ENCODE measurements around the gene FTO.

FTO gene

GRCh38 chr16:54120846-54121480, 417.0 kb downstream of the FTO start:
- DNase-seq, result no peak
- Mint-ChIP-seq H3K27me3 (no peaks in the 10 kb centered on the region), H3K9me3 (no peaks in the 10 kb centered on the region)

GRCh38 chr16:54121539-54122295, 417.8 kb downstream of the FTO start:
- no peak for DNase-seq
- no peak overlapping the region for H3K27ac Mint-ChIP-seq

More at GRCh38 chr16:54120846-54121480, 417.0 kb downstream of the FTO start:
- Mint-ChIP-seq H3K4me3 (no peak overlapping the region), H3K4me1 (no peaks in the 10 kb centered on the region), H3K27ac (no peak overlapping the region), H3K36me3 (peaks cover 4 to 7% of the 10 kb centered on the region in 2 donors)
- ATAC-seq (replicated peaks), result no peak

GRCh38 chr16:54123766-54124165, 419.8 kb downstream of the FTO start:
- no peaks in the 10 kb centered on the region for H3K4me1 Mint-ChIP-seq
- DNase-seq, result no peak
- peaks cover 0 to 2% of the 10 kb centered on the region in 2 donors for H3K36me3 Mint-ChIP-seq
- no peaks in the 10 kb centered on the region for H3K9me3 Mint-ChIP-seq
- ATAC-seq (replicated peaks), result no peak
- H3K4me3 Mint-ChIP-seq, result no peak overlapping the region
- H3K27me3 Mint-ChIP-seq, result no peaks in the 10 kb centered on the region
- no peak overlapping the region for H3K27ac Mint-ChIP-seq

More at GRCh38 chr16:54121539-54122295, 417.8 kb downstream of the FTO start:
- Mint-ChIP-seq H3K4me1 (no peaks in the 10 kb centered on the region), H3K9me3 (no peaks in the 10 kb centered on the region), H3K4me3 (no peak overlapping the region), H3K27me3 (no peaks in the 10 kb centered on the region), H3K36me3 (peaks cover 2 to 5% of the 10 kb centered on the region in 2 donors)
- no peak for ATAC-seq (replicated peaks)

GRCh38 chr16:54125751-54126655, 422.0 kb downstream of the FTO start:
- H3K4me1 Mint-ChIP-seq, result no peaks in the 10 kb centered on the region
- no peak overlapping the region for H3K4me3 Mint-ChIP-seq
- H3K27ac Mint-ChIP-seq, result no peak overlapping the region
- no peaks in the 10 kb centered on the region for H3K27me3 Mint-ChIP-seq
- H3K36me3 Mint-ChIP-seq, result peaks cover 0 to 4% of the 10 kb centered on the region in 2 donors
- ATAC-seq (replicated peaks), result no peak
- H3K9me3 Mint-ChIP-seq, result peaks cover 0 to 2% of the 10 kb centered on the region in 2 donors
- no peak for DNase-seq

- Mint-ChIP-seq H3K27ac (no peak overlapping the region), H3K27me3 (no peaks in the 10 kb centered on the region), H3K9me3 (peaks cover 0 to 2% of the 10 kb centered on the region in 2 donors), H3K36me3 (peaks cover 0 to 4% of the 10 kb centered on the region in 2 donors), H3K4me3 (no peak overlapping the region), H3K4me1 (no peaks in the 10 kb centered on the region)
- DNase-seq (no peak), ATAC-seq (replicated peaks) (no peak)
Measured at GRCh38 chr16:54126907-54127306, 423.0 kb downstream of the FTO start.

GRCh38 chr16:54128629-54129234, 424.8 kb downstream of the FTO start:
- no peak for ATAC-seq (replicated peaks)
- H3K9me3 Mint-ChIP-seq, result peaks cover 0 to 2% of the 10 kb centered on the region in 2 donors
- H3K27me3 Mint-ChIP-seq, result no peaks in the 10 kb centered on the region
- H3K4me3 Mint-ChIP-seq, result no peak overlapping the region
- DNase-seq, result no peak
- no peak overlapping the region for H3K27ac Mint-ChIP-seq
- H3K4me1 Mint-ChIP-seq, result no peaks in the 10 kb centered on the region
- peaks cover 0 to 2% of the 10 kb centered on the region in 2 donors for H3K36me3 Mint-ChIP-seq

- no peak overlapping the region for H3K27ac Mint-ChIP-seq
- H3K36me3 Mint-ChIP-seq, result peaks cover 0 to 2% of the 10 kb centered on the region in 2 donors
- H3K4me1 Mint-ChIP-seq, result no peaks in the 10 kb centered on the region
- no peak overlapping the region for H3K4me3 Mint-ChIP-seq
- peaks cover 0 to 2% of the 10 kb centered on the region in 2 donors for H3K9me3 Mint-ChIP-seq
- DNase-seq, result no peak
- ATAC-seq (replicated peaks), result no peak
- no peaks in the 10 kb centered on the region for H3K27me3 Mint-ChIP-seq
Measured at GRCh38 chr16:54129810-54130209, 425.9 kb downstream of the FTO start.

GRCh38 chr16:54135361-54136275, 431.7 kb downstream of the FTO start:
- H3K4me3 Mint-ChIP-seq, result no peak overlapping the region
- ATAC-seq (replicated peaks), result no peak
- H3K9me3 Mint-ChIP-seq, result peaks cover 0 to 1% of the 10 kb centered on the region in 2 donors
- H3K36me3 Mint-ChIP-seq, result no peaks in the 10 kb centered on the region
- H3K4me1 Mint-ChIP-seq, result no peaks in the 10 kb centered on the region
- H3K27ac Mint-ChIP-seq, result no peak overlapping the region
- no peak for DNase-seq
- H3K27me3 Mint-ChIP-seq, result no peaks in the 10 kb centered on the region

- H3K9me3 Mint-ChIP-seq, result peaks cover 0 to 1% of the 10 kb centered on the region in 2 donors
- H3K27ac Mint-ChIP-seq, result no peak overlapping the region
- H3K36me3 Mint-ChIP-seq, result no peaks in the 10 kb centered on the region
- no peak for ATAC-seq (replicated peaks)
- H3K4me3 Mint-ChIP-seq, result no peak overlapping the region
- no peaks in the 10 kb centered on the region for H3K27me3 Mint-ChIP-seq
- no peaks in the 10 kb centered on the region for H3K4me1 Mint-ChIP-seq
- no peak for DNase-seq
Measured at GRCh38 chr16:54136276-54136625, 432.3 kb downstream of the FTO start.

- DNase-seq (no peak), ATAC-seq (replicated peaks) (no peak)
- no peak overlapping the region for H3K27ac Mint-ChIP-seq
- no peaks in the 10 kb centered on the region for H3K36me3 Mint-ChIP-seq
- H3K9me3 Mint-ChIP-seq, result peaks cover 0 to 1% of the 10 kb centered on the region in 2 donors
- no peak overlapping the region for H3K4me3 Mint-ChIP-seq
- no peaks in the 10 kb centered on the region for H3K4me1 Mint-ChIP-seq
- peaks cover 0 to 4% of the 10 kb centered on the region in 2 donors for H3K27me3 Mint-ChIP-seq
Measured at GRCh38 chr16:54140057-54140787, 436.3 kb downstream of the FTO start.

GRCh38 chr16:54140788-54141136, 436.8 kb downstream of the FTO start:
- H3K4me1 Mint-ChIP-seq, result no peaks in the 10 kb centered on the region
- ATAC-seq (replicated peaks) (no peak), DNase-seq (no peak)
- H3K36me3 Mint-ChIP-seq, result no peaks in the 10 kb centered on the region
- no peak overlapping the region for H3K27ac Mint-ChIP-seq
- H3K27me3 Mint-ChIP-seq, result peaks cover 0 to 4% of the 10 kb centered on the region in 2 donors
- no peak overlapping the region for H3K4me3 Mint-ChIP-seq
- H3K9me3 Mint-ChIP-seq, result peaks cover 0 to 1% of the 10 kb centered on the region in 2 donors

- ATAC-seq (replicated peaks), result no peak
- Mint-ChIP-seq H3K27ac (no peak overlapping the region), H3K27me3 (peaks cover 0 to 4% of the 10 kb centered on the region in 2 donors), H3K4me1 (no peaks in the 10 kb centered on the region), H3K4me3 (no peak overlapping the region), H3K9me3 (peaks cover 0 to 1% of the 10 kb centered on the region in 2 donors), H3K36me3 (no peaks in the 10 kb centered on the region)
- no peak for DNase-seq
Measured at GRCh38 chr16:54142787-54143186, 438.8 kb downstream of the FTO start.

- H3K27ac Mint-ChIP-seq, result no peak overlapping the region
- H3K4me3 Mint-ChIP-seq, result no peak overlapping the region
- ATAC-seq (replicated peaks), result no peak
- peaks cover 0 to 4% of the 10 kb centered on the region in 2 donors for H3K27me3 Mint-ChIP-seq
- H3K4me1 Mint-ChIP-seq, result no peaks in the 10 kb centered on the region
- no peak for DNase-seq
- H3K9me3 Mint-ChIP-seq, result peaks cover 0 to under 1% of the 10 kb centered on the region in 2 donors
- H3K36me3 Mint-ChIP-seq, result no peaks in the 10 kb centered on the region
Measured at GRCh38 chr16:54143410-54143809, 439.5 kb downstream of the FTO start.

Data from stimulated activated naive B cell treated with anti-CD40 and anti-IgM and Interleukin-4, amounts not matched to agents 10 μg/mL and 1 μg/mL and 100 μg/mL, for 72 hours (primary cell).